Ascending aorta (tissue), 2 donors: ENCODE data around the gene VEZT. TPM values are rescaled to one million over a fixed set of nuclear protein-coding genes. Genes with fewer than 3 reads are reported as not detected.

Experiments
- DNase-seq, 2 donors: peaks; one replicate each; pipeline ENCODE4 v3.0.0-alpha.2; 2019; ENCODE audit warnings: low spot score in 2 of 2
- H3K27ac ChIP-seq, 2 donors: fragments of 200-600 bp; sonication (generic); one replicate each; pipeline ENCODE4 v1.5.1; 2016 to 2017; ENCODE audit warnings: mild to moderate bottlenecking in 1 of 2
- H3K27me3 ChIP-seq: fragments of 200-600 bp; sonication (generic); one replicate; pipeline ENCODE4 v1.5.1; 2017
- H3K36me3 ChIP-seq, 2 donors: fragments of 200-600 bp; sonication (generic); one replicate each; pipeline ENCODE4 v1.5.1; 2016
- H3K4me1 ChIP-seq, 2 donors: fragments of 200-600 bp; sonication (generic); one replicate each; pipeline ENCODE4 v1.5.1; 2016 to 2017; ENCODE audit warnings: mild to moderate bottlenecking in 1 of 2
- H3K4me3 ChIP-seq, 2 donors: fragments of 200-600 bp; sonication (generic); one replicate each; pipeline ENCODE4 v1.5.1; 2016 to 2017; ENCODE audit warnings: mild to moderate bottlenecking in 1 of 2
- H3K9me3 ChIP-seq, 2 donors: fragments of 200-600 bp; sonication (generic); one replicate each; pipeline ENCODE4 v1.5.1; 2016
- CTCF ChIP-seq, 3 experiments: fragments of 200-600 bp in 2 of 3; fragments of 450-650 bp in 1 of 3; sonication (generic) in 2 of 3; IDR thresholded peaks; one replicate each; pipeline ENCODE4 v1.5.1; 2016 to 2019; ENCODE audit warnings: antibody characterized with exemption in 3 of 3, mild to moderate bottlenecking in 1 of 3, moderate library complexity in 1 of 3
- intact Hi-C: fragments of 100-400 bp; cut with DNase I; formaldehyde crosslinking; loops from one replicate; pipeline ENCODE4 v1.15.1; 2023
- total RNA-seq: library from RNA; depleted of rRNA; stranded (reverse); fragments of >200 nt; gene quantifications from one replicate; pipeline ENCODE4 v1.1.0, GENCODE V29; 2016

VEZT gene
- total RNA-seq, 1 donor from 2014 or later: 141 TPM

GRCh38 chr12:95265765-95266164 is 48.2 kb downstream of the VEZT start:
- Histone ChIP-seq H3K36me3 (peaks cover 22 to 55% of the 10 kb centered on the region in 2 donors), H3K9me3 (no peaks in the 10 kb centered on the region), H3K4me3 (no peak overlapping the region), H3K4me1 (no peaks in the 10 kb centered on the region), H3K27me3 (no peaks in the 10 kb centered on the region), H3K27ac (no peak overlapping the region)
- DNase-seq: no peak
- no peak for TF ChIP-seq CTCF (IDR thresholded peaks at IDR 0.05)
- intact Hi-C loops: no loop called here

GRCh38 chr12:95266254-95266653 is 48.6 kb downstream of the VEZT start:
- TF ChIP-seq CTCF (IDR thresholded peaks at IDR 0.05): no peak
- peaks cover 22 to 56% of the 10 kb centered on the region in 2 donors for H3K36me3 ChIP-seq
- H3K4me3 ChIP-seq: no peak overlapping the region
- intact Hi-C loops: no loop called here
- DNase-seq: no peak
- H3K27me3 ChIP-seq: no peaks in the 10 kb centered on the region
- H3K4me1 ChIP-seq: no peaks in the 10 kb centered on the region
- no peak overlapping the region for H3K27ac ChIP-seq
- no peaks in the 10 kb centered on the region for H3K9me3 ChIP-seq

GRCh38 chr12:95269892-95270291 is 52.3 kb downstream of the VEZT start:
- Histone ChIP-seq H3K27me3 (no peaks in the 10 kb centered on the region), H3K4me3 (no peak overlapping the region), H3K36me3 (peaks cover 20 to 57% of the 10 kb centered on the region in 2 donors), H3K27ac (no peak overlapping the region), H3K9me3 (no peaks in the 10 kb centered on the region), H3K4me1 (no peaks in the 10 kb centered on the region)
- DNase-seq: no peak
- intact Hi-C loops: no loop called here
- TF ChIP-seq CTCF (IDR thresholded peaks at IDR 0.05): no peak

- no peak for DNase-seq
- intact Hi-C loops: no loop called here
- Histone ChIP-seq H3K36me3 (peaks cover 29 to 56% of the 10 kb centered on the region in 2 donors), H3K27ac (no peak overlapping the region), H3K4me1 (no peaks in the 10 kb centered on the region), H3K27me3 (no peaks in the 10 kb centered on the region), H3K4me3 (no peak overlapping the region), H3K9me3 (no peaks in the 10 kb centered on the region)
- no peak for TF ChIP-seq CTCF (IDR thresholded peaks at IDR 0.05)
These were observed 53.9 kb downstream of the VEZT start for GRCh38 chr12:95271465-95271864.

- Histone ChIP-seq H3K27ac (peak overlapping the region; percentile 15 to 20), H3K4me3 (no peak overlapping the region), H3K4me1 (peaks cover 0 to 8% of the 10 kb centered on the region in 2 donors), H3K27me3 (no peaks in the 10 kb centered on the region), H3K9me3 (no peaks in the 10 kb centered on the region), H3K36me3 (peaks cover 23 to 31% of the 10 kb centered on the region in 2 donors)
- intact Hi-C loops: loop anchor here (5.0 kb wide), 1 partner anchor 160 kb away; no protein-coding TSS in a partner anchor
- DNase-seq: no peak
- TF ChIP-seq CTCF (IDR thresholded peaks at IDR 0.05): no peak
These were observed 59.5 kb downstream of the VEZT start for GRCh38 chr12:95277139-95277538.

GRCh38 chr12:95279856-95280255 is 62.2 kb downstream of the VEZT start:
- Histone ChIP-seq H3K36me3 (peaks cover 39% of the 10 kb centered on the region in 2 donors), H3K4me3 (no peak overlapping the region), H3K4me1 (peaks cover 0 to 8% of the 10 kb centered on the region in 2 donors), H3K9me3 (no peaks in the 10 kb centered on the region), H3K27me3 (no peaks in the 10 kb centered on the region), H3K27ac (no peak overlapping the region)
- no peak for DNase-seq
- TF ChIP-seq CTCF (IDR thresholded peaks at IDR 0.05): no peak
- intact Hi-C loops: loop anchor here (5.0 kb wide), 1 partner anchor 163 kb away; no protein-coding TSS in a partner anchor
